HG02763 (cell line): ENCODE results near the gene PCID2.
"Not testable (repeated sequence)": the region's sequence is repeated elsewhere in the genome, so short reads cannot be mapped to it uniquely, and the experiment has no call there.

ENCODE experiments used
- ATAC-seq: cut with Tn5 transposase; IDR thresholded peaks from one replicate; pipeline ENCODE4 v1.9.1; 2021; ENCODE audit warnings: mild to moderate bottlenecking, moderate library complexity; ENCODE audit not compliant: unreplicated experiment

PCID2 gene

DNA sequence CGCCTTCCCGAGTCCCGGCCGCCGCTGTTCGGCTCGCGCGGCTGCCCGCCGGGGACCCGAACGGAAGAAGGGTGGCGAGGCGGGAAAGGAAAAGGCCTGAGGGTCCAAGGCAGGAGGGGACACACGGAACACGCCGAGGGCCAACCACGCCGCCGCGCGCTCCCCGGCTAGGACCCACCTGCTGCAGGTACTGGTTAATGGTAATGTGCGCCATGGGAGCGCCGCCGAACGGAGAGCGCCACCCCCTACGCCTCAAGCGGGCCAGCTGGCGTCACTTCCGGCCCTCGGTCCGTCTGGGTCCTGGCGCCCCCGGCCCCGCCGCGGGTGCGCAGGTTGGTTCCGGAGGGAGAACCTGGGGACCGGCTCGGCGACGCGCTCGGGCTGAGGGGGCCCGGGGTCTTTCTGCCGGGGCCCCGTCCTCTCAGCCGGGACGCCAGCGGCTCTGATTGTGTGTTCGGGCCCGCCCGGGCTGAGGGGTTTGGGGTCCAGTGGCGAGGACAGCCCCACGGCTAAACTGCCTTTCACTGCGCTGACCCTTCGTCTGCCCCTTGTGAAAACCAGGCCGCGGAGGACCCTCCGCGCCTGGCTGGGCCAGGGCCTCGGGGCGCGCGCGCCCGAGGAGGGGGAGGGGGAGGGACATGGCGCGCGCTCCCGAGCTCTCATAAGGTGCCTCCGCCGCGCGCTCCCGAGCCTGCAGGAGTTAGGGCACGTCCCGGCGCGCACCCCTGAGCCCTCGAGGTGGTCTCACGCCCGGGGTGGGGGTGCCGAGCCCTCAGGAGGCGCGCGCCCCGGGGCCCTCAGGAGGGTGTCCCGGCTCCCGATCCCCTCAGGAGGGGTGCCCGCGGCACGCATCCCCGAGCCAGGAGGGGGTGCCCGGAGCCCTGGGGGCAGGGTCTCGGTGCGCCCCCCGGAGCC is at the start of gene PCID2:
Gene PCID2, minus strand, starts transcription at position 249 of the 915 bp plus-strand sequence. Its CDS starts 35 bp downstream, at position 214.
- peak; percentile 73 for ATAC-seq

DNA sequence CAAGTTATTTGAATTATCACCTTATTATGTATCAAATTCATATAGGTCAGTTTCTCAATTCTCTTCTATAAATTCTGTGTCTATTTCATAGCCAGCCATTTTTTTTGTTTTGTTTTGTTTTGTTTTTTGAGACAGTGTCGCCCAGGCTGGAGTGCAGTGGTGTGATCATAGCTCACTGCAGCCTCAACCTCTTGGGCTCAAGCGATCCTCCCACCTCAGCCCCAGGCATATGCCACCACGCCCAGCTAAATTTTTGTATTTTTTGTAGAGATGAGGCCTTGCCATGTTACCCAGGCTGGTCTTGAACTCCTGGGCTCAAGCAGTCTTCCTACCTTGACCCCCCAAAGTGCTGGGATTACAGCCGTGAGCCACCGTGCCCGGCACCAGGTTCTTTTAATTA is 49.4 kb upstream of the PCID2 start:
- not testable (repeated sequence) for ATAC-seq

DNA sequence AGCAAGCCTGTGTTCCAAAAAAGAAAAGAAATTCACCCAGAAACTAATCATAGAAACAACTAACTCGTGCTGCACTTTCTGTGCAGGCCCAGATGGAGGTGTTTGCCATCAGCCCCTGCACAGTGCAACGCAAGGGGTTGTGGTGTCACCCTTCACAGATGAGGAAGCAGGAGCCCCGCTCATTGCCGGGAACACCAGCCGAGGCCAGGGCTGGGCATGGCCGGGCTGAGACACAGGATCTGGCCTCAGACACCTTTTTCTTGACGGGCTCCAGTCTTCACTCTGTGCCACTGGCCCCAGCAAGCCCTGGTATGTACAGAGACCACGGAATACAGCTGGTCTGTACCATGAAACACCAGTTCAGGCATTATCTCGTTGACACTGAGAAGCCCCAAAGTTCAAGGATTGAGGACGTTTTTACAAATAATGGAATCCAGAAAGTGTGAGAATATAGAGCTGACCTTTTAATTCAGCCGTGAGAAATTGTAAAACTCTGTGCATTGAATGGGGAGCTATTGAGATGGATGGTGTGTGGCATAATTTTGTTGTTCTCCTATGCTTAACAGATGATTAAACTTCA is 44.1 kb upstream of the PCID2 start:
- ATAC-seq = no peak

DNA sequence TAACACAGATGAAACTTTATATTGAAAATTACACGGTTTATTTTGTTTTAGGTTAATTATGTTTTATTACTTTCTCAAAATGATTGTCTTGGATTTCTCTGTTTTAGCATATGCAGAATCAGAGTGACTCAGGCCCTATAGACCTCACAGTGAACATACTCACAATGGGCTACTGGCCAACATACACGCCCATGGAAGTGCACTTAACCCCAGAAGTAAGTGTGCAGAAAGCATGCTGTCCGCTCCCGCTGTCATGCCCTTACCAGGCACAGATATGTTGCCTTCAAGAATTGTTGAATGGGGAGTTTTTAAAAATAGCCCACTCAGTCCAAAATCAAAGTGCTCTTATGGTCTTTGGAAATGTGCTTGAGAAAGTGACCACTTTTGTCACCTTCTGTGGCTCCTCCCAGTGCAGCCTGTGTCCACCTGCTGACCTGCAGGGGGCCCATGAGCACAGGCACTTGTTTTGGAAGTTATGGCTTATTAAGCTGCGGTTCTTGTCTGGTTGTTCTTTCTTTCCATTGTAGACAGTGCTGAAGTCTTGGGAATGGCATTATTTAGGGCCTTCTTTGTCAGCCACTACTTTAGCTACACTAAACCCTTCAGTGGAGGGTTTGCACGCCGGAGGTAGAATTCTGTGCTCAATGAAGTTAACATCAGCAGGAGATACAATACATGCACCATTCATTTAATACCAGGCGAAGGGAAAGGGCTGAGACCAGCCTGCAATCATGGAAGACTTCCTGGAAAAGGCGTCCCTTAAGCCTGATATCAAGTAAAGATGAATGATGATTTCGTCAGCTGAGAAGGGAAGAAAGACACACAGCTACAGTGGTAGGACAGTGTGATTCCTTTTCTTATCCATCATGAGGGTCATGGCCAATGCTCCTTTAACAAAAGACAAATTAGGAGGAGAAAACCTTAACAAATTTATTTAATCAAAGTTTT is 37.7 kb upstream of the PCID2 start:
- ATAC-seq = no peak

DNA sequence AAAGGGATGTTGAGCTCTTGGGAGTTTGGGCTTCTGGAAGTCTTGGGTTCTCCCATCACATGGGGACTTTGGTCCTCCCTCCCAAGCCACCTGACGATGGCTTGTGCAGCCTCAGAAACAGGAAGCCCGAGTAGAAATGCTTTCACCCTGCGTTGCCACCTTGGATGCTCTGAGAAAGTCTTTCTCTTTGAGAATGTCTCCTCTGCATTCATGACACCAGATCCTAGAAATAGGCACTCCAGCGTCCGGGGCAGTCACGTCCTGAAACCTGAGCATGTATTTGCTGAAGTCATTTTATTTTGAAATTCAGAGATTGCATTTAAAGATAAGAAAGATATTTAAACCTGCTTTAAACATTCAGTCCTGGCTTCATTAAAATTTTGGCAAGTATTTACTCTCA is 35.4 kb upstream of the PCID2 start:
- no peak for ATAC-seq

DNA sequence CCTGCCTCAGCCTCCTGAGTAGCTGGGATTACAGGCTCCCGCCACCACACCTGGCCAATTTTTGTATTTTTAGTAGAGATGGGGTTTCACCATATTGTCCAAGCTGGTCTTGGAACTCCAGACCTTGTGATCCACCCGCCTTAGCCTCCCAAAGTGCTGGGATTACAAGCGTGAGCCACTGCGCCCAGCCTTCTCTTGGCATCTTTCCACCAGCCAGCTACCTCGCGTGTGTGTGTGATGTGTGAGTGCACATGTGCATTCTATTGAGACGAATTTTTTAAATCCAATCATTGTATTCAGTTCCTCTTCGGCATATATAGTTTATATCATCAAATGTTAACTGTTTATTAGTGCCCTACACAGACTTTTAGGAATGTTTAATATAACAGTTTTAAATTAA is 33.2 kb upstream of the PCID2 start:
- not testable (repeated sequence) for ATAC-seq

DNA sequence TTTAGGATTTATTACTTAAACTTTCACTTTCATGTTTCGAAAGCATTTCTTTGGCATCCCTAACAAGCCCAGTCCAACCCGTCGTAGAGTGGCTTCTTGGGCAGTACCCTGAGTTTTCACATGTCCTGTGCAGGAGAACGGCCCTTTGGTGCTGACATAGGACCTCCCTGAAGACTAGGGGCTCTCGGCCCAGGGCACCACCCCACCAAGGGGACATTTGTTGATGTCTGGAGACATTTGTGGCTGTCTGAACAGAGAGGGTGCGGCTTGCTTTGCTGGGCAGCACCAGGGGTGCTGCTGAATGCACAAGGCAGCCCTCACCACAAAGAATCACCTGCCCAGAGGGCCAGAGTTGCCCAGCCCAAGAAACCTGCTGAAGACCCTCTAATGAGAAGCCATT is 31.5 kb upstream of the PCID2 start:
- ATAC-seq = no peak

DNA sequence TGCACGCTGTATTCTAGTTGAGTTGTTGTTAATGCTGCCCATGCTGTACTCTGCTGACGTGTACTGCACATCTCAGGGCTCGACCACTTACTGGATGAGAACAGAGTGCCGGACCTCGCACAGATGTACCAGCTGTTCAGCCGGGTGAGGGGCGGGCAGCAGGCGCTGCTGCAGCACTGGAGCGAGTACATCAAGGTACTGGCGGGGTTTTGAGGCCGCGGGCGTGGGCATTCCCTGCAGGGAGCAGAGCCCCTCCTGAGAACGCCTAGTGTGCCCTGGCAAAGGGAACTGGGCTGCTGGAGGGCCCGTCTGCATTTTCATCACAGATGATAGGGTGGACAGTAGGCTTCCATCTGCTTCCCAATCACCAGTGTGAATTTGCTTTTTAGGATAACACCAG is 30.9 kb upstream of the PCID2 start:
- ATAC-seq = no peak

DNA sequence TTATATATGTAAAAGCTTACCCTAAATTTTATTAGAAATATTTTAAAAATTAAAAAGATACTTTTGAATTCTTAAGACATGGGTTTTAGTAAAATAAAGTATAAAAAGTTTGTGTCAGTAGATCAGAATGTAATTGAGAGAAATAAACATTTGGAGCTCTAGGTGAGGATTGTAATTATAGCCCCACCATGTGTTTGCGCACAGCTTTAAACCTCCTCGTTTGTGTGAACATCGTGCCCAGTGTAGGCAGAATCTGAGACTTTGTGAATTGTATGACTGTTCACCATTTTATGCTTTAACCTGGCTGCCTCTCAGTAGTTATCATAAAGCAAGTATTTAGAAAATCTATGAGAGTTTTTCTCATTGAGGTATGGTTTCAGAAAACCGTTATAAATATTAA is 30.1 kb upstream of the PCID2 start:
- ATAC-seq = no peak

DNA sequence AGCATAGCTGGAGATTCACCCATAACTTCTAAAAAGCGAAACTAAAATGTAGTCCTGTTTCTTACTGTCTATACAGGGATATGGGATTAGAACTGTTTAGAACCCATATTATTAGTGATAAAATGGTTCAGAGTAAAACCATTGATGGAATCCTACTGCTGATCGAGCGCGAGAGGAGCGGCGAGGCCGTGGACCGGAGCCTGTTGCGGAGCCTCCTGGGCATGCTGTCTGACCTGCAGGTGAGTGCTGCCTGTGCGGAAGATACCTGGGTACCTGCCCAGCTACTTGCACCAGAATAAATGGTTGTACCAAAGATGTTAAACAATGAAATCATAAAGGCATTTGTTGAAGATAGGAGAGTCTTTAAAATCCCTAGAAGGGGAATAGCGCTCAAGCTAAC is 24.6 kb upstream of the PCID2 start:
- no peak for ATAC-seq

DNA sequence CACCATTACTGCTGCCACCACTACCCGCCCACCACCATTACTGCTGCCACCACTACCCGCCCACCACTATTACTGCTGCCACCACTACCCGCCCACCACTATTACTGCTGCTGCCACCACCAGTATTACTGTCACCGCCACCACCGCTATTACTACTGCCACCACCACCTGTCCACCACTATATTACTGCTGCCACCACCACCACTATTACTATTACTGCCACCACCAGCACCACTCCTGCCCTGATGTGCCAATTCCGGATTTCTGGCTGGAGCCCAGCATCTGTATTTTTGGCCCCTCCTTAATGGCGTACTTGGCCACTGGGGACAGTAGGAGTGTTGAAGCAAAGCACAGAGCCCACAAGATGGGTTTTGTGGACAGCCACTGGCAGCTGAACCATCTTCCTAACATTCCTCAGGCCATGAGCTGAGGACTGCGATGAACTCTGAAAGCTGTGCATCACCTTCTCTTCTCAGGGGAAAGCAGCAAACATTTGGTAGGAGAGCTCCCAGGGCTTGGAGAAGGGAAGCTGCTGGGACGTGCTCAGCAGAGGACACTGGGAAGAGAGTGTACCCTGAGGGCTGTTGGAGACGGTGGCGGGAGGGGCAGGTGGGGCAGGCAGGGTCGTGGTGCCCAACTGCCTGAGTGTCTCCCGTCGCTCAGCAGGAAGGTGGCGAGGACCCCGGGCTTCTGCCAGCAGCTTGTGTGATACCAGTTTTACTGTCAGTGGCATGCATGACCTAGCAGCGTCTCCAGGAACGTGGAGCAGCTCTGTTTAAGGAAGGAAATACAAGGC is 23.9 kb upstream of the PCID2 start:
- ATAC-seq = no peak

DNA sequence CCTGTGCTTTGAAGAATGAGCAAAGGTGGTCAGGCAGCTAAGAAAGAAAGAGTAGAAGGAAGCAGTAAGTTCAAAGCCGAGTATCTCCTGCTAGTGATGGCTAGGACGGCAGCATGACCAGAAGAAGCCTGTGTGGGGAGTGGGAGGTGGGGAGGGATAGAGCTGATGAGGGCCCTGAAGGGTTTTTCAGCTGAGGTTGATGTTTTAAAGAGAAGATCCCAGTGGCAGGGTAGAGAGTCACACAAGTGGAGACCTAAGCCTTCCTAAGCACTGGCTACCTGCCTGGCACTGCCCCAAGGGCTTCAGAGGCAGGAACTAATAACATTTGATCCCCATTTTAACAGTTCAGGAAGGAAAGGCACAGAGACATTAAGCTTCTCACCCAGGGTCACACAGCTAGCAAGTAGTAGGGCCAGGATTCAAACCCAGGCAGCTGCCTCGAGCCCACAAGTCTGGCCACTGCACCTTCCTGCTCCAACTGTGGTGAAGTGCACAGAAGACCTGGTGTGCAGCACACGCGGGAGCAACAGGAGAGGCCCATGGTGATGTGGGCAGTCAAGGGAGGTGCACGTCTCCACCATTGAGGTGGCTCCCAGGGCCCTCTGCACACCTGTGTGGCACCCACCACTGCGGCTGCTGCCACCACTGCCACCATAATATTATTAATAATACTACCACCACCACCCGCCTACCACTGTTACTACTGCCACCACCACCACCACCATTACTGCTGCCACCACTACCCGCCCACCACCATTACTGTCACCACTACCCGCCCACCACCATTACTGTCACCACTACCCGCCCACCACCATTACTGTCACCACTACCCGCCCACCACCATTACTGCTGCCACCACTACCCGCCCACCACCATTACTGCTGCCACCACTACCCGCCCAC is 23.1 kb upstream of the PCID2 start:
- no peak for ATAC-seq

DNA sequence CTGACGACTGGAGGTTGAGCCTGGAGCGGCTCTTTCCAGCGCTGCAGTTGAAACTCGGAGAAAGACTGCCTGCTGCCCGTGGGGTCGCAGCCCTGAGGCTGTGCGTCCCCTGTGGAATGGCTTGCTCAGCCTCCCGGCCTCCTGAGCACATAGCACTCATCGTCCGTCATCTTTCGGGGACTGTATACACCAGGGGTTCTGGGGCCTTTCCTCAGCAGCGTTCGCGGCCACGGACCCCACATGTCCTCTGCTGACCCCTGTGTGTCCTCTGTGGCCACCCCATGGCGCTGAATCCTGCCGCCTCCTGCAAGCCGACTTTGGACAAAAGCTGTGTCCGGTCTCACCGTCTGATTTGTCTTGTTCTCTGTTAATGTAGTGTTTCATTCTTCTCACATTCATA is 21.3 kb upstream of the PCID2 start:
- ATAC-seq = no peak

DNA sequence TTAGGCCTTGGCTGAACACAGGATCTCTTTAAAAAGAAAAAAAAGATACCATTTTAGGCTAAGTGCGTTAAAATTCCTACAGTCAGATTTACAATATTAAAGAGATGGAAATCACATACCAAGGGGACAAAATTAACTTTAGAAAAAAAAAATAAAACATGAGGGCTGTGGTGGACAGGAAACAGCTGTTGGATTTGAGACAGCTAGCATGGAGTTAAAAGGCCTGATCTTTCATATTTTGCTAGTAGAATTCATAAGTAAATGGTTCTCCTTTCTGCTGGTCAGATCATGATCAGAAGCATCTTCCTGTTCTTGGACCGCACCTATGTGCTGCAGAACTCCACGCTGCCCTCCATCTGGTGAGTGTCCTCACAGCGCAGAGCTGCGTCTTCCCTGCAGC is 20.7 kb upstream of the PCID2 start:
- no peak for ATAC-seq

DNA sequence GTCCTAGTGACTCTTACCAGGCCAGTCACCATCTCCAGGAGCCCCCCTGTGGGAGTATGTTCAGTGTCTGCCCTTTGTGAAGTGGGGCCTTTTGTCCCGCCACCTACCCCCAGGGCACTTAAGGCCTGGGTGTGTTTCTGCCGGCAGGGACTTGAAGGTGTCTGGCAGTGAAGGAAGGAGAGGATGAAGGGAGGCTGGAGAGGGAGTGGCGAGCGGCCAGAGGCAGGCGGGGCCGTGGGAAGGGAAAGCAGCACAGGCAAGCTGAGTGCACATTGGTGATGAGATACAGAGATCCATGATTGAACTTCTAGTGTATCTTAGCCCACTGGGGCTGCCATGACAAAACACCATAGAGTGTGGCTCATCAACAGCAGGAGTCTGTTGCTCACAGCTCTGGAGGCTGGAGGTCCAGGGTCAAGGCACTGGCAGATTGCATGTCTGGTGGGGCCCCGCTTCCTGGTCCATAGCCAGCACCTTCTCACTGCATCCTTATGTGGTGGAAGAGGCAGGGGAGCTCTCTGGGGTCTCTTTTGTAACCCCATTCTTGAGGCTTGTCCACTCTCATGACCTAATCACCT is 18.5 kb upstream of the PCID2 start:
- no peak for ATAC-seq

DNA sequence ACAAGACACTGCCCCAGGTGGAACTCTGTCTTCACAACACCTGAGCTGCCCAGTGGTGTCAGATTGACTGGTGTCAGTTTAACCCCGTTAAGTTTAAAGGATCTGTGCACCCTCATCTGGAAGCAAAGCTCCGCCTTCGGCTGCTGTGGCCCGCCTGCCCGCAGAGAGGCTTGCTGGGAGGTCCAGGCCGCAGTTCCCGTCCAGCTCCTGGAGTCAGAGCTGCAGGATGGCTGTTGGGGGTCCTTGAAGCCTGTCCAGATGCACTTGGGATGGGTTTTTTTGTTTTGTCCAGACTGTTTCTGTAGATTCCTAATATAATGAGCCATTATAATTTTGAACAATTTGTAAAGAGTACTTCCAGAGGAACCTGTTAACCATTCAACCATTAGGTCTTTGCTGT is 17.0 kb upstream of the PCID2 start:
- ATAC-seq = no peak

DNA sequence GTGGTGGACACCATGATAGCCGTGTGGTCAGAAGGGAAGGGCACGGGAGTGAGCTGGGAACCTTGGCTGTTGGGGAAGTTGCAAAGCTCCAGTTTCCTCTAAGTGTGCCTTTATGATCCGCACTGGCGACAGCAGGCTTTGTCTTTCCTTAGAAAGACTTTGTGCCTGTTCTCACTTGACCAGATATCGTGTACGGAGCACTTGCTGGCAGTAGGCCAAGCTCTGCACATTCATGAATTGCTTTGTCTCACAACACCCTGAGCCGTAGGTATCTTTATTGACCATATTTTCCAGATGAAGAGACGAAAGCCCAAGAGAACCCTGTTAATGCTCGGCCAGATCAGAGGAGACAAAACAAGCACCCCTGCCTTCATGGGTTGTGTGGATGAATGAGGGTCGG is 16.0 kb upstream of the PCID2 start:
- ATAC-seq = no peak

DNA sequence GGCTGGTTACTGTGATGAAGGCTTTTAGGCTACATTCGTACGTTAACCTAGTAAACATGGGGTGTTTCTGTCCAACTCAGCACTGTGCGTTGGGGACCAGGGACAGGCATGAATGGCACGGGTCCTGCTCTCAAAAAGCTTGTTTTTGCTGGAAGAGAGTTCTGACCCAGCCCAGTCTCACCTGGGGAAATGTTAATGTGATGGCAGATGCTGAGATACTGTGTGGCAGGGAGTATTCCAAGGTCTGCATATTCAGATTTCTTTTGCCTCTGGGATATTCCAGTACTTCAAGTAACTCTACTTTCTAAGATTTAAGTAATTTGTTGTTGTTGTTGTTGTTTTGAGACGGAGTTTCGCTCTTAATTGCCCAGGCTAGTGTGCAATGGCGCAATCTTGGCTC is 14.6 kb upstream of the PCID2 start:
- ATAC-seq = no peak

DNA sequence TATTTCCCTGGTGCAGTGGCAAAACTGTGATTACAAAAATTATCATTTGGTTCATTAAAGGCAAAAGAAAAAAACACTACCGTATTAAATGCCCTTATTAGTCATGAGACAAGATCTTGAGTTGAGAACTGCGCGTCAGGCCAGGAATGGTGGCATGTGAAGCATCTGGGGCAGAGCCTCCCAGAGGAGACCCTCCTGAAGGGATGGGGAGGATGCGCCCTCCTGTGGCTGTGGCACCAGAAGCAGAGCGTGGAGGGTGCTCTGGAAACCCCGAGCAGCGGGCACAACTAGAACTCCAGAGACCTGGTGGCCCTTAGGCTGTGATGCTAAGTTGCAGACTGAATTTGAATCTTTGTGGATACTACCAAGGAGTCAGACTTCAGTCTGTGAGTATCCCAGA is 12.4 kb upstream of the PCID2 start:
- ATAC-seq = no peak
